HL-60/S4 treated with retinoic acid at 250 ng/mL for 4 days and 3 days (cell line): ENCODE data around the gene SYNE1.
"Not testable (repeated sequence)": the region's sequence is repeated elsewhere in the genome, so short reads cannot be mapped to it uniquely, and the experiment has no call there.

Experiments used
- in situ Hi-C: fragments of 300-500 bp; cut with MboI; formaldehyde crosslinking; loops from 2 replicates; pipeline ENCODE4 v1.7.0; 2022; ENCODE audit warnings: low sequenced_read_pairs

SYNE1 gene

DNA sequence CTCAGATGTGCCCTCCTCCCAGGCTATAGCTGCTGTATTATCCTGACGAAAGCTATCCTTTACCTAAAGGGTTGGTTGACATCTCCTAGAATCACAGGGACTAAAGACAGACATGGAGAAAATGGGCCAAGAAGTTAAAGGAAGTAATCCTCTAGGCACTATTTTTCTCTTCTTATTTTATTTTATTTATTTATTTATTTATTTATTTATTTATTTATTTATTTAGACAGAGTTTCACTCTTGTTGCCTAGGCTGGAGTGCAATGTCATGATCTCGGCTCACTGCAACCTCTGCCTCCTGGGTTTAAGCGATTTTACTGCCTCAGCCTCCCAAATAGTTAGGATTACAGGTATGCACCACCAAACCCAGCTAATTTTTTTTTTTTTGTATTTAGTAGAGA lies 309.0 kb downstream of the SYNE1 start:
- in situ Hi-C loops, result not testable (repeated sequence)

- in situ Hi-C loops, result no loop called here
Measured at GRCh38 chr6:152323376-152323775, 313.8 kb downstream of the SYNE1 start.

- in situ Hi-C loops, result no loop called here
Measured at GRCh38 chr6:152318278-152318677, 318.9 kb downstream of the SYNE1 start.

DNA sequence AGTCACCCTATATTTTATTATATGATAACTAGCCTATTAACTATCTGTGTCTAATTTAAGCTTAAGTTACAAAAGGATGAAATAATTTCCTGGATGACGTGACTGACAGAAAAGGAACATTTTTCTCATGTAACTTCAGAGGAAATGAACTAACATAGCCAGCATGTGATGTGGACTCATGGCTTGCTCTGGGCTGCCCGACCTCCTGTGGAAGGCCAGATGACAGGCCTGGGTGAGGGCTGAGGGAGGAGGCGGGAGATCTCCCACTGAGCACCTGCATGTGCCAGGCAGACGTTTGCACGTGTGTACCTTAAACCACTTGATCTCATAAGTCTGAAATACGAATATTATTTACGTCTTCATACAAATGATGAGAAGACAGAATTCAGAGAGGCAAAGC lies 321.1 kb downstream of the SYNE1 start:
- in situ Hi-C loops, result no loop called here

DNA sequence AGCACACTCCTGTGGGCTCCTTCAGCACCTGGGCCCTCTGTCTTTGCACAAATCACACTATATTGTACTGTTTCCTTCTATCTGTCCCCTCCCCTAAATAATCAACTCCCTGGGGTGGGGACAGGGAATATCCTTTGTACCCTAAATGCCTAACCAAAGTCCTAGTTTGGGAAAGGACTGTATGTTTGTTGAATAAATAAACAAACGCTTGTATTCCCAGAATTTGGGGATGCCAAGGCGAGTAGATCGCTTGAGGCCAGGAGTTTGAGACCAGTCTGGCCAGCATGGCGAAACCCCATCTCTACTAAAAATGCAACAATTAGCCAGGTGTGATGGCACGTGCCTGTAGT lies 322.7 kb downstream of the SYNE1 start:
- in situ Hi-C loops, result no loop called here

DNA sequence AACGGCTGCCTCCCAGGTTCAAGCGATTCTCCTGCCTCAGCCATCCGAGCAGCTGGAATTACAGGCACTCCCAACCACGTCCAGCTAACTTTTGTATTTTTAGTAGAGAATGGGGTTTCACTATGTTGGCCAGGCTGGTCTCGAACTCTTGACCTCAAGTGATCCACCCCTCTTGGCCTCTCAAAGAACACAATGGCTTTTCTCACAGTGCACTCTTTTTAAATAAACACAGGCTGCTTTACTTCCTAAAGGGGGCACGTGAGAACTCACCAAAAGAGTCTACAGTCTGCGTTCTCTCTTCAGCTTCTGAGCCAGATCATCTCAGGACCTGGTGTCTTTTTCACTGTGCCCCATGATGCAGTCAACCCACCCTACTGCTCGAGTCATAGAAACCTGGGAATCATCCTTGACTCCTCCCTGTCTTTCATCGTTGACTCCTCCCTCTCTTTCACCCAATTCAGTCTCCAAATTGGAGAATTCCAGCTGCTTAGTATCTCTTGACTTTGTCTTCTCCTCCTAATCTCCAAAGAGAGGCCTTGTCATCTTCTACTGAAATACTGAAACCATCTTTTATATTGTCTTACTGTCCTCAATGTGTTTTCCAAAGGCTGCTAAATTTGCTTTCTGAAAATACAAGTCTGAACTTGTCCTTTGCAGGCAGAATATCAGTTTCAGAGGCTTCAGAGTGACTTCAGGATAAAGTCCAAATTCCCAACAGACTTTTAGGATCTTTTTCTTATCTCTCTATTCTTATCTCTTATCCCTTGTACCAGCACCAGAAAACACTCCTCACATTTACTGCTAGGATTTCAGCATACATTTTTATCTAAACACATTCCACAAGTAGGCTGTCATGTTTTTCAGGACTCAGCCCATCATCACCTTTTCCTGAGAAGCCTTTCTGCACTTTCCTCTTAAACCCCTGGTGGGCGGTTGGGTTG lies 323.4 kb downstream of the SYNE1 start:
- in situ Hi-C loops, result no loop called here

DNA sequence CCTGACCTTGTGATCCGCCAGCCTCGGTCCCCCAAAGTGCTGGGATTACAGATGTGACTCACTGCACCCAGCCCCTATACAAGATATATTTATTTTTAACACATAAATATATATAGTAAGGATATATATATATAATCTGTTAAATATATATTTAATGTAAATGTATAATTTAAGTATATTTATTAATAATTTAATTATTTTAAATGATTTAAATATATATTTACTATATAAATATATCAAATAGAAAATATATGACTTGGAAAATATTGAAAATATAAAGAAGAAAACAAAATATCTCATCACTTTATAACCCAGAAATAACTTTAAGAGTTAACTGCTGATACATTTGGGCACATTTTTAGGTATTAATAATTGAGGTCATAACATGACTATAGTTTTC lies 324.7 kb downstream of the SYNE1 start:
- in situ Hi-C loops, result no loop called here

- in situ Hi-C loops, result no loop called here
Measured at GRCh38 chr6:152310371-152310954, 326.7 kb downstream of the SYNE1 start.

GRCh38 chr6:152309648-152310047 lies 327.5 kb downstream of the SYNE1 start:
- in situ Hi-C loops, result no loop called here

- in situ Hi-C loops, result no loop called here
Measured at GRCh38 chr6:152309006-152309405, 328.2 kb downstream of the SYNE1 start.

GRCh38 chr6:152308306-152308705 lies 328.9 kb downstream of the SYNE1 start:
- in situ Hi-C loops, result no loop called here

- in situ Hi-C loops, result no loop called here
Measured at GRCh38 chr6:152305672-152306071, 331.5 kb downstream of the SYNE1 start.

DNA sequence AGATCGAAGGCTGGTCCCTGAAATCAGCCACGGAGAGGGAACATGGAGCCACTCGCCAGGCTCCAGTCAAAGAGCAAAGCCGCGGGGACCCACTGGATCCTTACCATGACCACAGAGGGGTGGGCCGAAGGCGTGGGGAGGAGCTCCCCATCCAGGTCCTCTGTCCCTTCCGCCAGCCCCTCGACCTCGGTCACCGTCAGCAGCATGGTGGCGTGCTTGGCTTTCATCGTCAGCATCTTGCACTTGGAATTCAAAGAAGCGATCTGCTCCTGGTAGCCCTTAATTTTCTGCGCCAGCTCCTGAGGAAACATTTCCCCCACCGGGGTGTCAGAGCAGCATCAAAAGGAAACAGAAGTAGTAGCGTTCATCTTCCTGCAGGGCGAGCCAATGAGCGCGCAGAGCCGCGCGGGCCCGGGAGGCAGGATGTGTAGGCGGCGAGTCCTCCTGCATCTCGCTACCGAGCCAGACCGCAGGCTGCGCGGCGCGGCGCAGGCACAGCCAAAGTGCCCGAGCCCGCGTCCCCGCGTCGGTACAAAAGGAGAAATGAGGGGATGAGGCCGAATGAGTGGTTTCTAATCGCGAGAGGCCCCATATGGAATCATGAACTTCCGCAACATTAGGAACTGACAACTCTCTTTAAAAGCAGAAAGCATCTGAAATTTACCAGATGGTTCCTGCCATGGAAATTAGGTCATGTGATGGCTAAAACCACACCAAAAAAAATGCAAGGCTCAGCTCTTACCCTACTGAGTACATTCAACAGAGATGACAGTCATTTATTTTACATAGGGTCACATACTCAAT lies 335.2 kb downstream of the SYNE1 start:
- in situ Hi-C loops, result no loop called here

DNA sequence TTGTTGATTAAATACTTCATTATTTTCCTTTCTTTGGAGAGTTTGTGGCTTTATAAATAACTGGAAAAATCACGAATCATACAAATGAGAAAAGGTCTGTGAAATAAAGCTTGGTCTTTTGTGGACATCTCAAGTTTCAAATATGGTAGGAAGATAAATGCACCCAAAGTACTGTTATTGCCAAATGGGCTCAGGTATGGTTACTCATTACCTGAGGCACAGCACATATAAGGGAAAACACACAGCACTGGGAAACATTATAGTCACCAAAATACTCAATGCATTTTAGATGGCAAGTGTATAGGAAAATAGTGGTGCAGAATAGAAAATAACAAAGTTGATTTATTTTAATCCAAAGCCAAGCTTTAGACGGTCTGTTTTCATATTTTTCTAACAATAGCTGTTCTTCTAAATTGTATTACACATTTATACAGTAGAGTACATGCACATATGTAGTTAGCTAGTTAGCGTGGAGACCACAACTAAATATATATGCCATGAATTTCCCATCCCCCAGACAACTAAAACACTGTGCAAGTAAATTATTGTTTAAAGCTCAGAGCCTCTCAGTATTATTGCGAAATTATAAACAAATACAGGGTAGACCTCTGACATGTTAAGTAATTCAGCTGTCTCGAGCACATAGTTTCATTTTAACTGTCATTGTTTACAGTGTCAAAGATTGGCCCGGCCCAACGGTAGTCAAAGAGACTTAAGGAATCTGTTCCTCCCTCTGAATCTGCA lies 336.0 kb downstream of the SYNE1 start:
- in situ Hi-C loops, result no loop called here

DNA sequence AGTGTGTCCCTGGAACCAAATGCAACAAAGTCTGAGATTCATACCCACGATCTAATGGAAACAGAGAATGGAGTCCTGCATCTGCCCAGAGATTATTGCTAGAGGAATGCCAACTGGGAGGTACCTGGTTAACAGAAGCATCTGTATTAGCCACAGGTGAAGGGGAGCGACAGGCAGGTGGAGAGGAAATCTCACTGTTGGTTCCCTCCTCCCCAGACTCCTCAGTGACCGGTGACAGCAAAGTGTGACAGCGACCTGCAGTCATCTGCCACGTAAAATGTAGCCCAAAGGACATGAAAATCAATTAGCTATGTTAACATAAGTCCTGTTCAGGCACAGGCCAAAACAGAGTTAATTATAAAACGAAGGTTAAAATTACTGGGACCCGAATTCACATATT lies 336.6 kb downstream of the SYNE1 start:
- in situ Hi-C loops, result no loop called here

DNA sequence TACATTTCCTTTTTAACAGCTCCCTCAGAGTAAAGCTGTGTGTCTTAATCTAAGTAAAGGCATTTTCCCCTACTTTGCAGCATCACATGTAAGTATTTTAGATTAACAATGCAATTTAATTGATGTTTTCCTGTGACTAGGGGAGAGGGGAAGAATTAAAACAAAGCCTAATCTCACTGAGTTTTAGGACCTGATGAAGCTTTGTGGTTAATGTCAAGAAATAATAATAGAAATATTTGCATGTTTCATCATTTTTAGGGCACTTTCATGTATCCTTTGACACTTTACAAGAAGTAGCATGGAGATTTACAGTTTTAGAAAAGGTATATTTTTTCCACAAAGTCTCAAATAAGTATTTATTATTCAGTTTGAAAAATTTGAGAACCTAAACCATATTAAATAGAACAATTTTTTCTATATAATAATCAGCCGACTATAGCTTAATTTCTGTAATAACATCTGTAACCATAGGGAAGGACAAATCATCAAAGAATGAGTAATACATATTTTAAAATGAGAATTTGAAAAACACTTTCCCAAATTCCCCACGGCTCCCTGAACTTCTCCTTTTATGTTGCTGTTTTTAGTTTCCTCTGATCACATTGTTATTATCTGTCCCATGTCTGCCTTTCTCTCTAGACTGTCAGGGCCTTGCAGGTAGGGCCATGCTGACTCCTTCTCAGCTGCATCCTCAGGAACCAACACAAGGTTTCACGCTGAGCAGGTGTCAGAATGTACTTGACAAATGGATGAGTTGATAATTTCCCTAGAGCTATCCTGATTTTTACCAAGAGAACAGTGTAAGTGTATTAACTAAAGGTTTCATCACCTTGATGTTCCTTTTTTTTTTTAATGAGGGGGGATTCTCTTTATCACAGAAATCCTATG lies 338.1 kb downstream of the SYNE1 start:
- in situ Hi-C loops, result no loop called here

- in situ Hi-C loops, result no loop called here
Measured at GRCh38 chr6:152298055-152298647, 339.0 kb downstream of the SYNE1 start.

DNA sequence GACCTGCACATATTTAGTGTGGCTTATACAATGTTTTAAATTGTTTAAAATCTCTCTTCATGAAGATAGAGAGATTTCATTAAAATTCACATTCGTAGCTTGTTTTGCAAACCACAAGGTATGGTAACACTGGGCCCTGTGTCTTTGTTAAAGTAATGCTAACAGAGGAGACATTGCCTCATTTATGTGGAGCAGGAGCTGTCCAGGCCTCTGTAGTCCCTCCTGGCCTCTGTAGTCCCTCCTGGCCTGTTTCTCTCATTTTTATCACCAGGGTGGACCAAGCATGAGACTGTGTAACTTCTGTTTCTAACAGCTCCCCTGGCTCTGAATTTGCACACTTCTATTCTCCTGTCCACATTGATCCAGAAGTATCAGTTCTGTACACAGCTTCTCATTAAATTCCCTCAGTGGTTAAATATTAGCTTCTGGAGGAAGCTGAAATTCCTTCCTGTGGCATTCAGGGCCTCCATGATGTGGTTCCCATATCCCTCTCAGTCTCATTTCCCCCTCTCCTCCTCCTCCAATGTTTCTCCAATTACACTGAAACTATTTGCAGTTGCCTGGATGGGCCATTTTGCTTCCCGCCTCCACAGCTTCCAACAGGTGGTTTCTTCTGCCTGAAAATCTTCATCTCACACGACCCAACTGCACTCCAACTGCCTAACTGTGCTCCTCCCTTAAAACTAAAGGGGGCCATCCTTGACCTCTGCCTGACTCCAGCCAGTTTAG lies 340.4 kb downstream of the SYNE1 start:
- in situ Hi-C loops, result no loop called here

GRCh38 chr6:152295920-152296319 lies 341.2 kb downstream of the SYNE1 start:
- in situ Hi-C loops, result no loop called here
